H1 (cell line): ENCODE measurements around the gene PIGV. TPM values are rescaled to one million over a fixed set of nuclear protein-coding genes. Genes with fewer than 3 reads are reported as not detected.

Source experiments
- CTCF ChIA-PET: fragments of 300-600 bp; sonication (Branson Sonifier 250); formaldehyde crosslinking; loops from one replicate; lab custom pipeline; 2021; ENCODE audit not compliant: partially characterized antibody; lab: Charles Lee
- POLR2A ChIA-PET: fragments of 300-600 bp; sonication (Branson Sonifier 250); formaldehyde crosslinking; loops from one replicate; lab custom pipeline; 2021; ENCODE audit warnings: inconsistent platforms; ENCODE audit not compliant: partially characterized antibody; lab: Charles Lee
- DNase-seq, 2 experiments: peaks; one replicate each; pipeline versions ENCODE4 v3.0.0 to v3.0.0-alpha.2; 2010 to 2022; ENCODE audit warnings: low spot score in 2 of 2, low read depth in 1 of 2, mixed read lengths in 1 of 2
- FAIRE-seq: peaks from 2 replicates; lab custom pipeline; 2011; peaks lifted over from hg19 to GRCh38; lab: Jason Lieb, UNC
- H2AFZ ChIP-seq: 2 replicates; pipeline ENCODE4 v1.8.1; 2012; ENCODE audit warnings: low read length, inconsistent platforms
- H2AK5ac ChIP-seq: 2 replicates; pipeline ENCODE4 v1.6.1; 2013; ENCODE audit warnings: low read depth, low read length
- H2BK120ac ChIP-seq: replicated peaks from 2 replicates; pipeline ENCODE3; 2013; ENCODE audit warnings: low read depth, low read length, inconsistent platforms
- H2BK12ac ChIP-seq: 2 replicates; pipeline ENCODE4 v1.6.1; 2013; ENCODE audit warnings: low read depth, low read length
- H2BK15ac ChIP-seq: 2 replicates; pipeline ENCODE4 v1.6.1; 2013; ENCODE audit warnings: low read length
- H2BK20ac ChIP-seq: 2 replicates; pipeline ENCODE4 v1.6.1; 2013; ENCODE audit warnings: low read length
- H2BK5ac ChIP-seq: 2 replicates; pipeline ENCODE4 v1.6.1; 2013; ENCODE audit warnings: low read depth, low read length
- H3K14ac ChIP-seq: 2 replicates; pipeline ENCODE4 v1.6.1; 2013; ENCODE audit warnings: inconsistent platforms; ENCODE audit not compliant: insufficient read length
- H3K18ac ChIP-seq: 2 replicates; pipeline ENCODE4 v1.6.1; 2013; ENCODE audit warnings: low read length; ENCODE audit errors: extremely low read depth
- H3K23ac ChIP-seq: 2 replicates; pipeline ENCODE4 v1.6.1; 2013; ENCODE audit warnings: inconsistent platforms; ENCODE audit not compliant: insufficient read length
- H3K23me2 ChIP-seq: 2 replicates; pipeline ENCODE4 v1.6.1; 2013; ENCODE audit warnings: low read depth, low read length
- H3K27ac ChIP-seq: 2 replicates; pipeline ENCODE4 v1.6.1; 2011; ENCODE audit warnings: low read depth, low read length, inconsistent platforms
- H3K27me3 ChIP-seq, 4 experiments: replicated peaks in 1 of 4; 1 replicate in 1 of 4; 2 replicates in 3 of 4; pipeline versions ENCODE4 v1.6.1 to v1.8.1; 2011 to 2013; ENCODE audit warnings: low read length in 3 of 4, mild to moderate bottlenecking in 3 of 4, inconsistent platforms in 2 of 4, mixed read lengths in 2 of 4, moderate library complexity in 1 of 4; ENCODE audit not compliant: control insufficient read depth in 3 of 4, insufficient read depth in 3 of 4; ENCODE audit errors: extremely low read depth in 1 of 4
- H3K36me3 ChIP-seq, 4 experiments: 2 replicates each; pipeline versions ENCODE4 v1.6.1 to v1.8.1; 2011 to 2013; ENCODE audit warnings: mild to moderate bottlenecking in 4 of 4, low read length in 3 of 4, moderate library complexity in 2 of 4, control low read depth in 1 of 4, inconsistent platforms in 1 of 4; ENCODE audit not compliant: insufficient read depth in 4 of 4, control insufficient read depth in 2 of 4
- H3K4ac ChIP-seq: replicated peaks from 2 replicates; pipeline ENCODE3; 2013; ENCODE audit warnings: low read length, low read depth, mixed read lengths, inconsistent platforms; ENCODE audit not compliant: insufficient read length
- H3K4me1 ChIP-seq, 4 experiments: replicated peaks in 1 of 4; 1 replicate in 1 of 4; 2 replicates in 3 of 4; pipeline versions ENCODE4 v1.6.1 to v1.8.1; 2011 to 2013; ENCODE audit warnings: low read length in 3 of 4, inconsistent platforms in 2 of 4, mixed read lengths in 1 of 4; ENCODE audit not compliant: insufficient read depth in 4 of 4, control insufficient read depth in 3 of 4
- H3K4me2 ChIP-seq, 2 experiments: 2 replicates each; pipeline versions ENCODE4 v1.6.1 to v1.8.1; 2011 to 2013; ENCODE audit warnings: low read depth in 2 of 2, low read length in 2 of 2, control low read depth in 1 of 2, inconsistent platforms in 1 of 2, mild to moderate bottlenecking in 1 of 2; ENCODE audit not compliant: insufficient read depth in 1 of 2
- H3K4me3 ChIP-seq, 4 experiments: fragments of 200-600, 300-600 bp in 1 of 4; sonication (generic), shearing (Covaris generic), sonication (Bioruptor Twin) in 1 of 4; 2 replicates each; pipeline versions ENCODE4 v1.5.1 to v1.8.1; 2011 to 2016; ENCODE audit warnings: low read length in 4 of 4, low read depth in 3 of 4, control low read depth in 2 of 4, inconsistent platforms in 2 of 4, mild to moderate bottlenecking in 2 of 4, mixed read lengths in 1 of 4, moderate library complexity in 1 of 4; ENCODE audit not compliant: insufficient read depth in 2 of 4; ENCODE audit errors: extremely low read depth in 1 of 4
- H3K56ac ChIP-seq: replicated peaks from 2 replicates; pipeline ENCODE3; 2013; ENCODE audit warnings: low read depth, mild to moderate bottlenecking, mixed read lengths, low read length, inconsistent platforms; ENCODE audit not compliant: insufficient read length
- H3K79me1 ChIP-seq: 2 replicates; pipeline ENCODE4 v1.6.1; 2013; ENCODE audit warnings: low read depth, low read length, control low read depth
- H3K79me2 ChIP-seq, 2 experiments: 2 replicates each; pipeline versions ENCODE4 v1.6.1 to v1.8.1; 2012 to 2013; ENCODE audit warnings: low read length in 2 of 2, mild to moderate bottlenecking in 2 of 2, inconsistent platforms in 1 of 2; ENCODE audit not compliant: insufficient read depth in 2 of 2, control insufficient read depth in 1 of 2
- H3K9ac ChIP-seq, 4 experiments: replicated peaks in 1 of 4; 1 replicate in 1 of 4; 2 replicates in 3 of 4; pipeline versions ENCODE4 v1.6.1 to v1.8.1; 2011 to 2013; ENCODE audit warnings: low read depth in 3 of 4, low read length in 3 of 4, control low read depth in 2 of 4, mild to moderate bottlenecking in 2 of 4, moderate library complexity in 2 of 4, inconsistent platforms in 1 of 4; ENCODE audit errors: extremely low read depth in 1 of 4
- H3K9me3 ChIP-seq, 2 experiments: 2 replicates each; pipeline versions ENCODE4 v1.6.1 to v1.8.1; 2012 to 2013; ENCODE audit warnings: mild to moderate bottlenecking in 2 of 2, moderate library complexity in 2 of 2, control low read depth in 1 of 2, inconsistent platforms in 1 of 2, low read depth in 1 of 2, low read length in 1 of 2, mixed read lengths in 1 of 2; ENCODE audit not compliant: insufficient read depth in 2 of 2
- H4K20me1 ChIP-seq, 2 experiments: replicated peaks in 1 of 2; 2 replicates each; pipeline versions ENCODE3 to v1.8.1; 2011 to 2013; ENCODE audit warnings: inconsistent platforms in 2 of 2, low read length in 2 of 2, mild to moderate bottlenecking in 1 of 2; ENCODE audit not compliant: insufficient read depth in 2 of 2, control insufficient read depth in 1 of 2
- H4K5ac ChIP-seq: 2 replicates; pipeline ENCODE4 v1.6.1; 2013; ENCODE audit warnings: low read length, low read depth, mixed read lengths, inconsistent platforms; ENCODE audit not compliant: insufficient read length
- H4K8ac ChIP-seq: 2 replicates; pipeline ENCODE4 v1.8.0; 2013; ENCODE audit warnings: mild to moderate bottlenecking, moderate library complexity, low read length, inconsistent platforms; ENCODE audit not compliant: insufficient read depth; ENCODE audit errors: extremely low read depth
- H4K91ac ChIP-seq: replicated peaks from 2 replicates; pipeline ENCODE3; 2013; ENCODE audit warnings: low read length, mixed read lengths, inconsistent platforms; ENCODE audit not compliant: insufficient read length
- CBX5 ChIP-seq: fragments of 300-800, 300-1000 bp; sonication (generic); IDR thresholded peaks from 2 replicates; pipeline ENCODE4 v1.7.1; 2016; ENCODE audit warnings: antibody characterized with exemption, low read length, low read depth
- EGR1 ChIP-seq: IDR thresholded peaks from 2 replicates; pipeline ENCODE4 v1.6.1; 2011; ENCODE audit warnings: low read depth, low read length, borderline replicate concordance
- GTF2F1 ChIP-seq: IDR thresholded peaks from 2 replicates; pipeline ENCODE4 v1.6.1; 2012; ENCODE audit warnings: low read depth, low read length, improper control_type of control experiment, borderline replicate concordance
- HDAC6 ChIP-seq: IDR thresholded peaks from one replicate; pipeline ENCODE4 v1.7.1; 2012; ENCODE audit warnings: low read depth, mild to moderate bottlenecking, inconsistent platforms, low read length, moderate library complexity
- KDM4A ChIP-seq: IDR thresholded peaks from one replicate; pipeline ENCODE4 v1.7.1; 2012; ENCODE audit warnings: low read depth, mild to moderate bottlenecking, moderate library complexity, low read length, inconsistent platforms; ENCODE audit not compliant: severe bottlenecking
- KDM5A ChIP-seq: fragments of 200-600 bp; IDR thresholded peaks from 2 replicates; pipeline ENCODE4 v1.7.1; 2012; ENCODE audit warnings: mild to moderate bottlenecking, low read length, inconsistent platforms, mixed read lengths
- RAD21 ChIP-seq, 2 experiments: IDR thresholded peaks in 1 of 2; conservative IDR thresholded peaks in 1 of 2; 2 replicates each; pipeline ENCODE4 v1.6.1; 2011; ENCODE audit warnings: low read depth in 2 of 2, low read length in 2 of 2, improper control_type of control experiment in 1 of 2, inconsistent platforms in 1 of 2, mild to moderate bottlenecking in 1 of 2, moderate library complexity in 1 of 2
- RFX5 ChIP-seq: IDR thresholded peaks from 2 replicates; pipeline ENCODE4 v1.6.1; 2011; ENCODE audit warnings: low read depth, low read length, improper control_type of control experiment, borderline replicate concordance
- WGBS, 2 experiments: shearing (Covaris generic) in 1 of 2; methylation state at CpG; one replicate each; pipeline versions ENCODE4 v1.1.6 to v1.1.7; 2013 to 2015; ENCODE audit warnings: low lambda C conversion rate in 2 of 2, mixed read lengths in 2 of 2, inconsistent platforms in 1 of 2, low coverage in 1 of 2, missing lambda C conversion rate in 1 of 2; ENCODE audit not compliant: insufficient replicate concordance in 2 of 2, insufficient coverage in 1 of 2, insufficient read length in 1 of 2; ENCODE audit errors: extremely low coverage in 1 of 2, missing lambda C conversion rate in 1 of 2; 5-methylcytosine and 5-hydroxymethylcytosine counted together
- polyA plus RNA-seq, 7 experiments: library from polyadenylated mRNA; depleted of rRNA in 3 of 7; stranded (reverse) in 5 of 7; unstranded in 2 of 7; fragments of >200 nt in 5 of 7; fragments of 200-250 nt in 2 of 7; gene quantifications; 1 replicate in 5 of 7; 2 replicates in 1 of 7; 4 replicates in 1 of 7; pipeline versions ENCODE4 v1.2.1 to v1.2.3, GENCODE V29; 2011 to 2013; ENCODE audit warnings: missing spikeins in 2 of 7, mixed read lengths in 2 of 7
- total RNA-seq: library from RNA; stranded (reverse); fragmentation: NEBNext Ultra II Directional; extraction: Animal tissue kit (Norgen Biotek cat#: 25700); gene quantifications from 2 replicates; pipeline ENCODE4 v1.2.1, GENCODE V29; 2021
- TF ChIP-seq, protein P1 (sequence below), 3 experiments: IDR thresholded peaks; 1 replicate in 2 of 3; 2 replicates in 1 of 3; pipeline versions ENCODE4 v1.5.1 to v1.6.1; 2011; ENCODE audit warnings: low read length in 3 of 3, mild to moderate bottlenecking in 3 of 3, inconsistent platforms in 2 of 3, low read depth in 1 of 3, moderate library complexity in 1 of 3; ENCODE audit not compliant: insufficient read depth in 1 of 3; ENCODE audit errors: control extremely low read depth in 1 of 3

PIGV gene
- total and polyA plus RNA-seq, 2 of the 8 experiments (the other 6 are each of a cell fraction or from before 2014, with no cell fraction given), result 8.5 to 20.9 TPM

DNA sequence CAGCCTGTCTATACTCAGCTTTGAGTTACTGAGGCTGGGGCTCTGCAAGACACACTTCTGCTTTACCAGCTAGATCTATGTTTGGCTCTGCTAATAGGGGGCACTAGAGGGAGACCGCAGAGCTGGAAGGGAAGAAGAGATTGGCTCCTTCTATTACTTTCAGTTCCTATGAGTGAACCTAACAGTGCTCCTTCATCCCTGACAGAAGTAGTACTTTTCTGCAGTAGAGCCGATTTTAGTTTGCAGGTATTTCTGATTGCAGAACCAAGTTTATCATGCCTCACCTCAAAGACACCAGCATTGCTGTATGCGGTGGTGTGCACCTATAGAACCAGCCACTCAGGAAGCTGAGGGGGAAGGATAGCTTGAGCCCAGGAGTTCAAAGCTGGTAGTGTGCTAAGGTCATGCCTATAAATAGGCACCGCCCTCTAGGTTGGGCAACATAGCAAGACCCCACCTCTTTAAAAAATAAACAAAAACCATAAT, 33.1 kb downstream of the PIGV start:
- H2BK5ac ChIP-seq, result no peak overlapping the region
- no peak overlapping the region for H3K14ac ChIP-seq
- H3K27me3 ChIP-seq, result no peaks in the 10 kb centered on the region
- no peak for FAIRE-seq
- no peaks in the 10 kb centered on the region for H3K4me1 ChIP-seq
- H3K18ac ChIP-seq, result no peak overlapping the region
- H3K23me2 ChIP-seq, result no peaks in the 10 kb centered on the region
- H2AK5ac ChIP-seq, result no peak overlapping the region
- H4K5ac ChIP-seq, result no peak overlapping the region
- no peak overlapping the region for H3K4me3 ChIP-seq
- TF ChIP-seq, protein P1, sequence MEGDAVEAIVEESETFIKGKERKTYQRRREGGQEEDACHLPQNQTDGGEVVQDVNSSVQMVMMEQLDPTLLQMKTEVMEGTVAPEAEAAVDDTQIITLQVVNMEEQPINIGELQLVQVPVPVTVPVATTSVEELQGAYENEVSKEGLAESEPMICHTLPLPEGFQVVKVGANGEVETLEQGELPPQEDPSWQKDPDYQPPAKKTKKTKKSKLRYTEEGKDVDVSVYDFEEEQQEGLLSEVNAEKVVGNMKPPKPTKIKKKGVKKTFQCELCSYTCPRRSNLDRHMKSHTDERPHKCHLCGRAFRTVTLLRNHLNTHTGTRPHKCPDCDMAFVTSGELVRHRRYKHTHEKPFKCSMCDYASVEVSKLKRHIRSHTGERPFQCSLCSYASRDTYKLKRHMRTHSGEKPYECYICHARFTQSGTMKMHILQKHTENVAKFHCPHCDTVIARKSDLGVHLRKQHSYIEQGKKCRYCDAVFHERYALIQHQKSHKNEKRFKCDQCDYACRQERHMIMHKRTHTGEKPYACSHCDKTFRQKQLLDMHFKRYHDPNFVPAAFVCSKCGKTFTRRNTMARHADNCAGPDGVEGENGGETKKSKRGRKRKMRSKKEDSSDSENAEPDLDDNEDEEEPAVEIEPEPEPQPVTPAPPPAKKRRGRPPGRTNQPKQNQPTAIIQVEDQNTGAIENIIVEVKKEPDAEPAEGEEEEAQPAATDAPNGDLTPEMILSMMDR (IDR thresholded peaks at IDR 0.05; ENCODE audit: control extremely low read depth in 1 of 3, insufficient read depth in 1 of 3, low read depth in 1 of 3, low read length in 3 of 3), result peak in 2 of 3 experiments; percentile 21 to 37; a peak in 2 of 4 replicates
- no peak for TF ChIP-seq EGR1
- no peak for TF ChIP-seq HDAC6
- no peak for TF ChIP-seq CBX5
- no peak for TF ChIP-seq KDM5A
- no peak for TF ChIP-seq GTF2F1
- TF ChIP-seq RFX5, result no peak
- 0 out of 4 replicates have a peak, but pooled peaks of 1 of the 2 experiments have one; percentile 10 for TF ChIP-seq RAD21 (IDR thresholded peaks at IDR 0.05 in 1 of 2, conservative IDR thresholded peaks at IDR 0.05 in 1 of 2; ENCODE audit: low read depth in 2 of 2, low read length in 2 of 2)
- TF ChIP-seq KDM4A, result no peak
- TF ChIP-seq, all 59 proteins: peak for 2
- H2BK12ac ChIP-seq, result no peak overlapping the region
- no peak overlapping the region for H3K9ac ChIP-seq
- no peak overlapping the region for H2BK20ac ChIP-seq
- no peaks in the 10 kb centered on the region for H3K36me3 ChIP-seq
- H3K79me2 ChIP-seq, result no peaks in the 10 kb centered on the region
- no peaks in the 10 kb centered on the region for H3K79me1 ChIP-seq
- no peak overlapping the region for H2BK15ac ChIP-seq
- no peak overlapping the region for H2BK120ac ChIP-seq
- no peak overlapping the region for H4K8ac ChIP-seq
- ChIA-PET POLR2A (interaction anchor here (0.6 to 1.5 kb wide), 3 partner anchors 9 to 349 kb away, joined by 3 to 5 read pairs (median 4); partner anchors contain the start of gene HMGN2), CTCF (interaction anchor here (0.5 to 2.1 kb wide), 17 partner anchors 9 to 1013 kb away, joined by 3 to 20 read pairs (median 5); no protein-coding TSS in a partner anchor)
- no peak overlapping the region for H3K27ac ChIP-seq
- H3K4me2 ChIP-seq, result no peak overlapping the region
- no peak for DNase-seq
- H2AFZ ChIP-seq, result no peak overlapping the region
- H4K91ac ChIP-seq, result no peak overlapping the region
- WGBS, 2 experiments, result 87% methylated on average over 4 of the region's 4 CpGs; no CpG with 5 or more reads in 1 of the 2 experiments
- H3K4ac ChIP-seq, result no peak overlapping the region
- H3K9me3 ChIP-seq, result peaks cover 2 to 8% of the 10 kb centered on the region in 2 experiments; a peak in 3 of 4 replicates
- no peak overlapping the region for H3K56ac ChIP-seq
- no peaks in the 10 kb centered on the region for H4K20me1 ChIP-seq
- no peak overlapping the region for H3K23ac ChIP-seq
